H9 (cell line): ENCODE results near the gene FMN1. TPM values are rescaled to one million over a fixed set of nuclear protein-coding genes. Genes with fewer than 3 reads are reported as not detected.

Source experiments
- DNase-seq: peaks from one replicate; pipeline ENCODE4 v3.0.0-alpha.2; 2017
- H2AFZ ChIP-seq: one replicate; pipeline ENCODE4 v1.6.1; 2013; ENCODE audit warnings: mild to moderate bottlenecking, low read length, control low read depth, moderate library complexity
- H2AK5ac ChIP-seq: 2 replicates; pipeline ENCODE4 v1.6.1; 2013; ENCODE audit warnings: low read length, control low read depth, mixed read lengths; ENCODE audit not compliant: insufficient read length
- H2BK120ac ChIP-seq: one replicate; pipeline ENCODE4 v1.6.1; 2013; ENCODE audit warnings: low read depth, mild to moderate bottlenecking, low read length, control low read depth, inconsistent platforms; ENCODE audit not compliant: poor library complexity, severe bottlenecking
- H2BK12ac ChIP-seq: 2 replicates; pipeline ENCODE4 v1.6.1; 2013; ENCODE audit warnings: low read length, control low read depth, mixed read lengths, low read depth; ENCODE audit not compliant: insufficient read length
- H2BK15ac ChIP-seq: 2 replicates; pipeline ENCODE4 v1.6.1; 2013; ENCODE audit warnings: low read depth, low read length, control low read depth
- H2BK20ac ChIP-seq: one replicate; pipeline ENCODE4 v1.6.1; 2013; ENCODE audit warnings: low read depth, mild to moderate bottlenecking, low read length, control low read depth, inconsistent platforms; ENCODE audit not compliant: poor library complexity, severe bottlenecking
- H2BK5ac ChIP-seq: 2 replicates; pipeline ENCODE4 v1.6.1; 2013; ENCODE audit warnings: low read length, control low read depth, mixed read lengths; ENCODE audit not compliant: insufficient read length
- H3K14ac ChIP-seq: 2 replicates; pipeline ENCODE4 v1.6.1; 2013; ENCODE audit warnings: low read length, control low read depth; ENCODE audit not compliant: insufficient read depth
- H3K18ac ChIP-seq: 2 replicates; pipeline ENCODE4 v1.6.1; 2013; ENCODE audit warnings: low read depth, mild to moderate bottlenecking, mixed read lengths, low read length, control low read depth; ENCODE audit not compliant: insufficient read length
- H3K23ac ChIP-seq: 2 replicates; pipeline ENCODE4 v1.6.1; 2013; ENCODE audit warnings: low read length, control low read depth, mixed read lengths, low read depth; ENCODE audit not compliant: insufficient read length
- H3K23me2 ChIP-seq: 2 replicates; pipeline ENCODE4 v1.6.1; 2013; ENCODE audit warnings: low read depth, mild to moderate bottlenecking, mixed read lengths, low read length, control low read depth; ENCODE audit not compliant: insufficient read length, poor library complexity, severe bottlenecking
- H3K27ac ChIP-seq: 2 replicates; pipeline ENCODE4 v1.5.1; 2013; ENCODE audit warnings: low read length, control low read depth, mixed read lengths, low read depth; ENCODE audit not compliant: insufficient read length
- H3K27me3 ChIP-seq: 2 replicates; pipeline ENCODE4 v1.6.1; 2013; ENCODE audit warnings: low read length, control low read depth, inconsistent platforms; ENCODE audit not compliant: insufficient read depth
- H3K4ac ChIP-seq: 2 replicates; pipeline ENCODE4 v1.6.1; 2013; ENCODE audit warnings: low read depth, mild to moderate bottlenecking, control low read depth, inconsistent platforms, low read length, moderate library complexity
- H3K4me1 ChIP-seq: 2 replicates; pipeline ENCODE4 v1.6.1; 2013; ENCODE audit warnings: low read length, control low read depth, inconsistent platforms; ENCODE audit not compliant: insufficient read depth
- H3K4me2 ChIP-seq: 2 replicates; pipeline ENCODE4 v1.6.1; 2013; ENCODE audit warnings: low read length, control low read depth, mixed read lengths; ENCODE audit not compliant: insufficient read length, insufficient read depth
- H3K56ac ChIP-seq: 2 replicates; pipeline ENCODE4 v1.6.1; 2013; ENCODE audit warnings: low read depth, mild to moderate bottlenecking, mixed read lengths, low read length, control low read depth; ENCODE audit not compliant: insufficient read length
- H3K79me1 ChIP-seq: 2 replicates; pipeline ENCODE4 v1.6.1; 2013; ENCODE audit warnings: low read depth, mild to moderate bottlenecking, moderate library complexity, low read length, control low read depth, inconsistent platforms; ENCODE audit not compliant: insufficient read depth, poor library complexity, severe bottlenecking
- H3K79me2 ChIP-seq: 2 replicates; pipeline ENCODE4 v1.6.1; 2013; ENCODE audit warnings: low read length, control low read depth, inconsistent platforms; ENCODE audit not compliant: insufficient read depth
- H3K9ac ChIP-seq: 2 replicates; pipeline ENCODE4 v1.6.1; 2013; ENCODE audit warnings: low read length, control low read depth, mixed read lengths; ENCODE audit not compliant: insufficient read length; ENCODE audit errors: extremely low read depth
- H3K9me3 ChIP-seq: one replicate; pipeline ENCODE4 v1.6.1; 2013; ENCODE audit warnings: low read depth, low read length, inconsistent platforms; ENCODE audit not compliant: control insufficient read depth
- H3T11ph ChIP-seq: one replicate; pipeline ENCODE4 v1.6.1; 2013; ENCODE audit warnings: mild to moderate bottlenecking, low read length, control low read depth, inconsistent platforms
- H4K20me1 ChIP-seq: one replicate; pipeline ENCODE4 v1.6.1; 2013; ENCODE audit not compliant: control insufficient read depth, insufficient read length, insufficient read depth
- H4K5ac ChIP-seq: 2 replicates; pipeline ENCODE4 v1.6.1; 2013; ENCODE audit warnings: low read depth, mild to moderate bottlenecking, mixed read lengths, low read length, control low read depth; ENCODE audit not compliant: insufficient read length
- H4K8ac ChIP-seq: replicated peaks from 2 replicates; pipeline ENCODE4 v1.6.1; 2013; ENCODE audit warnings: low read length, control low read depth, mixed read lengths, low read depth; ENCODE audit not compliant: insufficient read length
- H4K91ac ChIP-seq: 2 replicates; pipeline ENCODE4 v1.6.1; 2013; ENCODE audit warnings: low read depth, mild to moderate bottlenecking, moderate library complexity, mixed read lengths, low read length, control low read depth; ENCODE audit not compliant: insufficient read length
- H3K27ac Mint-ChIP-seq, 3 experiments: 2 replicates in 2 of 3; 3 replicates in 1 of 3; pipeline ENCODE4 v1.8.0; 2020 to 2021; ENCODE audit warnings: mixed read lengths in 3 of 3, mild to moderate bottlenecking in 1 of 3, moderate library complexity in 1 of 3
- H3K27me3 Mint-ChIP-seq: 2 replicates; pipeline ENCODE4 v1.8.0; 2021; ENCODE audit warnings: low read depth, mild to moderate bottlenecking, moderate library complexity, mixed read lengths
- H3K36me3 Mint-ChIP-seq, 3 experiments: 2 replicates in 2 of 3; 3 replicates in 1 of 3; pipeline ENCODE4 v1.8.0; 2020 to 2021; ENCODE audit warnings: low read depth in 3 of 3, mixed read lengths in 3 of 3; ENCODE audit not compliant: insufficient read depth in 1 of 3
- H3K4me1 Mint-ChIP-seq, 2 experiments: 2 replicates each; pipeline ENCODE4 v1.8.0; 2020; ENCODE audit warnings: mixed read lengths in 2 of 2
- H3K4me3 Mint-ChIP-seq, 2 experiments: 2 replicates in 1 of 2; 3 replicates in 1 of 2; pipeline ENCODE4 v1.8.0; 2020 to 2021; ENCODE audit warnings: mild to moderate bottlenecking in 2 of 2, mixed read lengths in 2 of 2, moderate library complexity in 1 of 2
- H3K9me3 Mint-ChIP-seq, 2 experiments: 2 replicates in 1 of 2; 3 replicates in 1 of 2; pipeline ENCODE4 v1.8.0; 2020; ENCODE audit warnings: mild to moderate bottlenecking in 2 of 2, mixed read lengths in 2 of 2, moderate library complexity in 1 of 2
- CTCF ChIP-seq: fragments of 200-600 bp; sonication (generic); conservative IDR thresholded peaks from 3 replicates; pipeline ENCODE4 v1.8.0; 2021; ENCODE audit warnings: antibody characterized with exemption, mild to moderate bottlenecking
- WGBS: extraction: QIAGEN DNeasy Blood & Tissue Kit; methylation state at CpG from one replicate; pipeline ENCODE4 v1.1.7; 2013; ENCODE audit warnings: missing lambda C conversion rate, low lambda C conversion rate, mixed read lengths; ENCODE audit not compliant: insufficient read length; ENCODE audit errors: extremely low coverage; 5-methylcytosine and 5-hydroxymethylcytosine counted together
- total RNA-seq: library from RNA; stranded (reverse); gene quantifications from 2 replicates; pipeline ENCODE4 v1.2.1, GENCODE V29; 2021

The FMN1 gene
- total RNA-seq, 1 experiment from 2014 or later: 1.9 TPM

DNA sequence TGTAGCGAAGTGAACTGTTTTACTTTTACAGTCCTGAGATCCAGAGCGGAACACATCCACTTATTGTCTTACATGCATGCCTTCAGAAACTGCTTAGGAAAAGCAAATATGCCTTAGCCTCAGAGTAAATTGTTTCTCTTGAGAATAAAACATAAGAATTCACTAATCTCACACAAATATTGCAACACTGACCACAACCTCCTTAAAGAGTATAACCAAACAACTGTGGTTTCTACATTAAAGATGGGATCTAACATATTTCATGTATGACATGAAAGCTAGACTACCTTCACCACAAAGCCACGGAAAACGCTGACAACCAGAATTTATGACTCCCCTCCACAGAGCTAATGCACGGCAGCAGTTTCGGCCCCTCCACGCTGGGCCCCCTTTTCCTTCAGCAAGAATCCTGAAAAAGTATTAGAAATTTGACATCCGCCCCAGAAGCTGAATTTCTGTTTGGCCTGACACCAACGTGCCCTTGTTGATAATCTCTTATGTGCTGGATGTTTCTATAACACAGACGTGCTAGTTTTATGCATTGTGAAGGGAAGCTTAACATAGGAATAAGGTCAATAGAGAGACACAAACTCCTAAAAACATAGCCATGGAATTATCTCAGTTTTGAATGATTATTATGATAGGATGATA is 392.1 kb downstream of the FMN1 start:
- H3K4me3 Mint-ChIP-seq: no peak overlapping the region
- Histone ChIP-seq H4K91ac (no peak overlapping the region), H3K23ac (no peak overlapping the region), H3K4me1 (no peaks in the 10 kb centered on the region), H3K56ac (no peak overlapping the region), H3K27ac (no peak overlapping the region), H3K9me3 (no peaks in the 10 kb centered on the region), H3K14ac (no peak overlapping the region), H3K4me2 (no peak overlapping the region), H2BK120ac (no peak overlapping the region), H4K5ac (no peak overlapping the region), H3T11ph (no peak overlapping the region), H2BK20ac (no peak overlapping the region), H4K8ac (no peak overlapping the region), H2AFZ (no peak overlapping the region), H2BK15ac (no peak overlapping the region), H3K27me3 (no peaks in the 10 kb centered on the region), H3K23me2 (no peaks in the 10 kb centered on the region), H3K18ac (no peak overlapping the region), H2AK5ac (no peak overlapping the region), H3K79me1 (no peaks in the 10 kb centered on the region), H3K9ac (no peak overlapping the region), H4K20me1 (no peaks in the 10 kb centered on the region), H2BK12ac (no peak overlapping the region), H3K4ac (no peak overlapping the region), H3K79me2 (no peaks in the 10 kb centered on the region), H2BK5ac (no peak overlapping the region)
- no peak overlapping the region for H3K27ac Mint-ChIP-seq
- no peaks in the 10 kb centered on the region for H3K4me1 Mint-ChIP-seq
- DNase-seq: no peak
- TF ChIP-seq CTCF: no peak
- no CpG with 5 or more reads among the region's 10 CpGs for WGBS
- no peaks in the 10 kb centered on the region for H3K27me3 Mint-ChIP-seq
- H3K36me3 Mint-ChIP-seq: no peaks in the 10 kb centered on the region
- H3K9me3 Mint-ChIP-seq: no peaks in the 10 kb centered on the region; a peak in 2 of 5 replicates
